Measurements from ENCODE around the gene PIRT.

DNA sequence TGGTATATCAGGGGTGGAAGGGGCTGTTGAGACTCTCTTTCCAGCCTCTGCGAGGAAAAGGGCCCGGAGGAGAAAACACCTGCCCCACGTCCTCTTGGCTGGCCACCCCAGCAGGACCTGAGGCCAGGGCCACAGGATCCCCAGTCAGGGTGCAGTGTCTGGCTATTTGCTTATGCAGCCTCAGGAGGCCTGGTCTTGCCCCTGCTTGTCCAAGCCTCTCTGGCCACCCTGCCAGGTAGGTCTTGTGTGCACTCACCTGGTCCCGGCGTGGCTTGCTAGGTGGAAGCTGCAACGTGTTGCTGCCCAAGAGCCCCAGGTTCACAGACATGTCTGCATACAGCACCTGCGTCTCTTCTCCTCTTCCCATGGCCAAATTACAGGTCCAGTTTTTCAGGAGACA, 34.5 kb downstream of the PIRT start:
- no peak for TF ChIP-seq RFX5 (IDR thresholded peaks at IDR 0.05; ENCODE audit: borderline replicate concordance, low read depth, low read length)
- TF ChIP-seq, protein P1, sequence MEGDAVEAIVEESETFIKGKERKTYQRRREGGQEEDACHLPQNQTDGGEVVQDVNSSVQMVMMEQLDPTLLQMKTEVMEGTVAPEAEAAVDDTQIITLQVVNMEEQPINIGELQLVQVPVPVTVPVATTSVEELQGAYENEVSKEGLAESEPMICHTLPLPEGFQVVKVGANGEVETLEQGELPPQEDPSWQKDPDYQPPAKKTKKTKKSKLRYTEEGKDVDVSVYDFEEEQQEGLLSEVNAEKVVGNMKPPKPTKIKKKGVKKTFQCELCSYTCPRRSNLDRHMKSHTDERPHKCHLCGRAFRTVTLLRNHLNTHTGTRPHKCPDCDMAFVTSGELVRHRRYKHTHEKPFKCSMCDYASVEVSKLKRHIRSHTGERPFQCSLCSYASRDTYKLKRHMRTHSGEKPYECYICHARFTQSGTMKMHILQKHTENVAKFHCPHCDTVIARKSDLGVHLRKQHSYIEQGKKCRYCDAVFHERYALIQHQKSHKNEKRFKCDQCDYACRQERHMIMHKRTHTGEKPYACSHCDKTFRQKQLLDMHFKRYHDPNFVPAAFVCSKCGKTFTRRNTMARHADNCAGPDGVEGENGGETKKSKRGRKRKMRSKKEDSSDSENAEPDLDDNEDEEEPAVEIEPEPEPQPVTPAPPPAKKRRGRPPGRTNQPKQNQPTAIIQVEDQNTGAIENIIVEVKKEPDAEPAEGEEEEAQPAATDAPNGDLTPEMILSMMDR (IDR thresholded peaks at IDR 0.05; ENCODE audit: control extremely low read depth in 1 of 3, insufficient read depth in 1 of 3, low read depth in 1 of 3, low read length in 3 of 3), result no peak
- TF ChIP-seq, protein P2, sequence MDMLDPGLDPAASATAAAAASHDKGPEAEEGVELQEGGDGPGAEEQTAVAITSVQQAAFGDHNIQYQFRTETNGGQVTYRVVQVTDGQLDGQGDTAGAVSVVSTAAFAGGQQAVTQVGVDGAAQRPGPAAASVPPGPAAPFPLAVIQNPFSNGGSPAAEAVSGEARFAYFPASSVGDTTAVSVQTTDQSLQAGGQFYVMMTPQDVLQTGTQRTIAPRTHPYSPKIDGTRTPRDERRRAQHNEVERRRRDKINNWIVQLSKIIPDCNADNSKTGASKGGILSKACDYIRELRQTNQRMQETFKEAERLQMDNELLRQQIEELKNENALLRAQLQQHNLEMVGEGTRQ (IDR thresholded peaks at IDR 0.05; ENCODE audit: low read length), result no peak

Measured in H1 (cell line).